Liver (tissue), 3 donors: ENCODE measurements around the gene ZNF697.

Source experiments
- EGR1 ChIP-seq, 2 donors: IDR thresholded peaks; 2 replicates each; pipeline ENCODE4 v1.6.1; 2016 to 2018; ENCODE audit warnings: antibody characterized with exemption in 2 of 2, low read depth in 2 of 2
- FOXA1 ChIP-seq: IDR thresholded peaks from 2 replicates; pipeline ENCODE4 v1.6.1; 2016; ENCODE audit warnings: antibody characterized with exemption
- HNF4A ChIP-seq, 2 donors: conservative IDR thresholded peaks; 2 replicates each; pipeline ENCODE4 v1.6.1; 2016; ENCODE audit warnings: antibody characterized with exemption in 2 of 2, mild to moderate bottlenecking in 2 of 2
- JUND ChIP-seq, 2 donors: IDR thresholded peaks; 2 replicates each; pipeline ENCODE4 v1.6.1; 2016; ENCODE audit warnings: antibody characterized with exemption in 2 of 2
- RAD21 ChIP-seq, 2 donors: IDR thresholded peaks; 2 replicates each; pipeline ENCODE4 v1.6.1; 2016; ENCODE audit warnings: antibody characterized with exemption in 2 of 2, mild to moderate bottlenecking in 2 of 2
- TAF1 ChIP-seq: conservative IDR thresholded peaks from 2 replicates; pipeline ENCODE4 v1.6.1; 2016; ENCODE audit warnings: antibody characterized with exemption, mild to moderate bottlenecking
- YY1 ChIP-seq: IDR thresholded peaks from 2 replicates; pipeline ENCODE4 v1.6.1; 2016; ENCODE audit warnings: antibody characterized with exemption, mild to moderate bottlenecking
- TF ChIP-seq, protein P1 (sequence below): IDR thresholded peaks from 2 replicates; pipeline ENCODE4 v1.6.1; 2016; ENCODE audit warnings: antibody characterized with exemption
- TF ChIP-seq, protein P2 (sequence below): fragments of 150-350 bp; IDR thresholded peaks from 2 replicates; pipeline ENCODE4 v1.5.1; 2017; ENCODE audit warnings: improper control_type of control experiment, low read depth, low read length; ENCODE audit not compliant: missing input control
- TF ChIP-seq, protein P3 (sequence below): IDR thresholded peaks from 2 replicates; pipeline ENCODE4 v1.6.1; 2016; ENCODE audit warnings: antibody characterized with exemption, mild to moderate bottlenecking
- TF ChIP-seq, protein P4 (sequence below): IDR thresholded peaks from 2 replicates; pipeline ENCODE4 v1.6.1; 2016; ENCODE audit warnings: antibody characterized with exemption
- donor health status: healthy.
- donor health status: healthy.

DNA sequence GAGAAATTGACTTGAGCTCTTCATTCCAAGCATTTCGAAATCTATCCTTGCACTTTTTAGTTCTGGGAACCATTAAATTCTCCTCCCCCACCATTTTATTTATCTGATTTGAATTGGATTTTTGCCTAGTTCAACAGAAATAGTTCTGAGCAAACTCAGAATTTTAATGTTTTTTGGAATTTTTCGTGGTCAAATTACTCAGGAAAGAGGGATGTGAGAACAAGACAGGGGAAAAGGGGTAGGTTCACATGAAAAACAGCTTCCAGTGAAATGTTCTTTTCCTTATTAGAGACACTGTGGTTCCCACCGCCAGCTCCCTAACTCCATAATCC lies 5.7 kb upstream of the ZNF697 start:
- TF ChIP-seq, protein P1, sequence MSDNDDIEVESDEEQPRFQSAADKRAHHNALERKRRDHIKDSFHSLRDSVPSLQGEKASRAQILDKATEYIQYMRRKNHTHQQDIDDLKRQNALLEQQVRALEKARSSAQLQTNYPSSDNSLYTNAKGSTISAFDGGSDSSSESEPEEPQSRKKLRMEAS: no peak
- TF ChIP-seq, protein P2, sequence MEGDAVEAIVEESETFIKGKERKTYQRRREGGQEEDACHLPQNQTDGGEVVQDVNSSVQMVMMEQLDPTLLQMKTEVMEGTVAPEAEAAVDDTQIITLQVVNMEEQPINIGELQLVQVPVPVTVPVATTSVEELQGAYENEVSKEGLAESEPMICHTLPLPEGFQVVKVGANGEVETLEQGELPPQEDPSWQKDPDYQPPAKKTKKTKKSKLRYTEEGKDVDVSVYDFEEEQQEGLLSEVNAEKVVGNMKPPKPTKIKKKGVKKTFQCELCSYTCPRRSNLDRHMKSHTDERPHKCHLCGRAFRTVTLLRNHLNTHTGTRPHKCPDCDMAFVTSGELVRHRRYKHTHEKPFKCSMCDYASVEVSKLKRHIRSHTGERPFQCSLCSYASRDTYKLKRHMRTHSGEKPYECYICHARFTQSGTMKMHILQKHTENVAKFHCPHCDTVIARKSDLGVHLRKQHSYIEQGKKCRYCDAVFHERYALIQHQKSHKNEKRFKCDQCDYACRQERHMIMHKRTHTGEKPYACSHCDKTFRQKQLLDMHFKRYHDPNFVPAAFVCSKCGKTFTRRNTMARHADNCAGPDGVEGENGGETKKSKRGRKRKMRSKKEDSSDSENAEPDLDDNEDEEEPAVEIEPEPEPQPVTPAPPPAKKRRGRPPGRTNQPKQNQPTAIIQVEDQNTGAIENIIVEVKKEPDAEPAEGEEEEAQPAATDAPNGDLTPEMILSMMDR: no peak
- TF ChIP-seq TAF1 (no peak), HNF4A (conservative IDR thresholded peaks at IDR 0.05) (no peak), JUND (IDR thresholded peaks at IDR 0.05) (no peak), YY1 (peak; percentile 79), FOXA1 (no peak), EGR1 (IDR thresholded peaks at IDR 0.05; ENCODE audit: low read depth in 2 of 2) (no peak), RAD21 (IDR thresholded peaks at IDR 0.05) (no peak)
- TF ChIP-seq, protein P3, sequence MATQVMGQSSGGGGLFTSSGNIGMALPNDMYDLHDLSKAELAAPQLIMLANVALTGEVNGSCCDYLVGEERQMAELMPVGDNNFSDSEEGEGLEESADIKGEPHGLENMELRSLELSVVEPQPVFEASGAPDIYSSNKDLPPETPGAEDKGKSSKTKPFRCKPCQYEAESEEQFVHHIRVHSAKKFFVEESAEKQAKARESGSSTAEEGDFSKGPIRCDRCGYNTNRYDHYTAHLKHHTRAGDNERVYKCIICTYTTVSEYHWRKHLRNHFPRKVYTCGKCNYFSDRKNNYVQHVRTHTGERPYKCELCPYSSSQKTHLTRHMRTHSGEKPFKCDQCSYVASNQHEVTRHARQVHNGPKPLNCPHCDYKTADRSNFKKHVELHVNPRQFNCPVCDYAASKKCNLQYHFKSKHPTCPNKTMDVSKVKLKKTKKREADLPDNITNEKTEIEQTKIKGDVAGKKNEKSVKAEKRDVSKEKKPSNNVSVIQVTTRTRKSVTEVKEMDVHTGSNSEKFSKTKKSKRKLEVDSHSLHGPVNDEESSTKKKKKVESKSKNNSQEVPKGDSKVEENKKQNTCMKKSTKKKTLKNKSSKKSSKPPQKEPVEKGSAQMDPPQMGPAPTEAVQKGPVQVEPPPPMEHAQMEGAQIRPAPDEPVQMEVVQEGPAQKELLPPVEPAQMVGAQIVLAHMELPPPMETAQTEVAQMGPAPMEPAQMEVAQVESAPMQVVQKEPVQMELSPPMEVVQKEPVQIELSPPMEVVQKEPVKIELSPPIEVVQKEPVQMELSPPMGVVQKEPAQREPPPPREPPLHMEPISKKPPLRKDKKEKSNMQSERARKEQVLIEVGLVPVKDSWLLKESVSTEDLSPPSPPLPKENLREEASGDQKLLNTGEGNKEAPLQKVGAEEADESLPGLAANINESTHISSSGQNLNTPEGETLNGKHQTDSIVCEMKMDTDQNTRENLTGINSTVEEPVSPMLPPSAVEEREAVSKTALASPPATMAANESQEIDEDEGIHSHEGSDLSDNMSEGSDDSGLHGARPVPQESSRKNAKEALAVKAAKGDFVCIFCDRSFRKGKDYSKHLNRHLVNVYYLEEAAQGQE: no peak
- TF ChIP-seq, protein P4, sequence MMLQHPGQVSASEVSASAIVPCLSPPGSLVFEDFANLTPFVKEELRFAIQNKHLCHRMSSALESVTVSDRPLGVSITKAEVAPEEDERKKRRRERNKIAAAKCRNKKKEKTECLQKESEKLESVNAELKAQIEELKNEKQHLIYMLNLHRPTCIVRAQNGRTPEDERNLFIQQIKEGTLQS: no peak
